ENCODE measurements around the gene CPM.

- no peak for TF ChIP-seq TAF1 (IDR thresholded peaks at IDR 0.05; ENCODE audit: borderline replicate concordance, insufficient read depth, low read length)
- TF ChIP-seq FOXP2 (optimal IDR thresholded peaks at IDR 0.05; ENCODE audit: borderline replicate concordance, extremely low read depth, extremely low read length, insufficient read depth) = no peak
Measured at GRCh38 chr12:68970951-68971350, 38.0 kb upstream of the CPM start.

Measured in PFSK-1 (cell line).